ENCODE measurements around the gene SUB1. TPM values are rescaled to one million over a fixed set of nuclear protein-coding genes. Genes with fewer than 3 reads are reported as not detected.

The SUB1 gene
- total RNA-seq, 1 experiment from 2014 or later, result 204 TPM

- no peak for TF ChIP-seq POLR2AphosphoS5 (IDR thresholded peaks at IDR 0.05; ENCODE audit: low read depth, low read length)
- no peak for TF ChIP-seq REST (IDR thresholded peaks at IDR 0.05; ENCODE audit: insufficient read depth in 1 of 2, low read depth in 2 of 2, low read length in 1 of 2)
- TF ChIP-seq TCF7L2 (IDR thresholded peaks at IDR 0.05; ENCODE audit: low read depth, low read length), result no peak
- no peak for TF ChIP-seq CTCF (IDR thresholded peaks at IDR 0.05)
- no peak for TF ChIP-seq SIN3A (IDR thresholded peaks at IDR 0.05; ENCODE audit: borderline replicate concordance, insufficient read depth, low read depth, low read length)
- Histone ChIP-seq H3K4me1 (ENCODE audit: control insufficient read depth, insufficient read depth, low read length) (no peaks in the 10 kb centered on the region), H3K9me3 (ENCODE audit: control insufficient read depth, insufficient read depth, low read depth, low read length) (no peaks in the 10 kb centered on the region), H3K4me3 (ENCODE audit: low read depth in 2 of 2, low read length in 2 of 2) (no peak overlapping the region), H3K27me3 (ENCODE audit: control insufficient read depth, insufficient read depth, low read length) (no peaks in the 10 kb centered on the region), H3K36me3 (ENCODE audit: control insufficient read depth, insufficient read depth, low read length) (no peaks in the 10 kb centered on the region), H3K27ac (ENCODE audit: low read length) (no peak overlapping the region)
- CTCF ChIA-PET, result no interaction called here
- intact Hi-C loops (cut with micrococcal nuclease; ENCODE audit: unreplicated experiment), result no loop called here
- ATAC-seq (no peak), DNase-seq (ENCODE audit: low read depth, low spot score) (no peak)
- in situ Hi-C loops (cut with HindIII; ENCODE audit: low pct_unique_long_range_greater_than_20kb, low sequenced_read_pairs), result no loop called here
- POLR2A ChIA-PET, result no interaction called here
- no TSS peak for BruUV-seq (replicated peaks)
These were observed 44.1 kb upstream of the SUB1 start for GRCh38 chr5:32541241-32541640.

GRCh38 chr5:32542216-32543059 is 42.9 kb upstream of the SUB1 start:
- intact Hi-C loops (cut with micrococcal nuclease; ENCODE audit: unreplicated experiment), result no loop called here
- DNase-seq (ENCODE audit: low read depth, low spot score) (no peak), ATAC-seq (no peak; the same call in 1 of the 2 replicates)
- Histone ChIP-seq H3K27me3 (ENCODE audit: control insufficient read depth, insufficient read depth, low read length) (no peaks in the 10 kb centered on the region), H3K4me3 (ENCODE audit: low read depth in 2 of 2, low read length in 2 of 2) (no peak overlapping the region), H3K27ac (ENCODE audit: low read length) (no peak overlapping the region), H3K4me1 (ENCODE audit: control insufficient read depth, insufficient read depth, low read length) (no peaks in the 10 kb centered on the region), H3K9me3 (ENCODE audit: control insufficient read depth, insufficient read depth, low read depth, low read length) (no peaks in the 10 kb centered on the region), H3K36me3 (ENCODE audit: control insufficient read depth, insufficient read depth, low read length) (no peaks in the 10 kb centered on the region)
- CTCF ChIA-PET, result no interaction called here
- no TSS peak for BruUV-seq (replicated peaks)
- POLR2A ChIA-PET, result no interaction called here
- no peak for TF ChIP-seq TCF7L2 (IDR thresholded peaks at IDR 0.05; ENCODE audit: low read depth, low read length)
- TF ChIP-seq REST (IDR thresholded peaks at IDR 0.05; ENCODE audit: insufficient read depth in 1 of 2, low read depth in 2 of 2, low read length in 1 of 2), result no peak
- no peak for TF ChIP-seq CTCF (IDR thresholded peaks at IDR 0.05)
- no peak for TF ChIP-seq POLR2AphosphoS5 (IDR thresholded peaks at IDR 0.05; ENCODE audit: low read depth, low read length)
- no peak for TF ChIP-seq SIN3A (IDR thresholded peaks at IDR 0.05; ENCODE audit: borderline replicate concordance, insufficient read depth, low read depth, low read length)
- in situ Hi-C loops (cut with HindIII; ENCODE audit: low pct_unique_long_range_greater_than_20kb, low sequenced_read_pairs), result no loop called here
